Midbrain (tissue), 1 donor: ENCODE data around the gene LASP1NB.
A peak's percentile ranks its signal among the peaks of the same experiment; 100 is the strongest.
"Not testable (repeated sequence)": the region's sequence is repeated elsewhere in the genome, so short reads cannot be mapped to it uniquely, and the experiment has no call there.

Source experiments
- DNase-seq: peaks from one replicate; lab custom pipeline; 2025; lab: John Stamatoyannopoulos, UW

LASP1NB gene

GRCh38 chr17:38918129-38918913 is 7.1 kb upstream of the LASP1NB start:
- DNase-seq, result no peak

- no peak for DNase-seq
These were observed 6.5 kb upstream of the LASP1NB start for GRCh38 chr17:38918916-38919315.

- no peak for DNase-seq
These were observed 5.9 kb upstream of the LASP1NB start for GRCh38 chr17:38919316-38920078.

GRCh38 chr17:38920374-38921291 is 4.8 kb upstream of the LASP1NB start:
- DNase-seq, result no peak

GRCh38 chr17:38921756-38922411 is 3.5 kb upstream of the LASP1NB start:
- no peak for DNase-seq

GRCh38 chr17:38922538-38923297 is 2.7 kb upstream of the LASP1NB start:
- DNase-seq, result peak; percentile 25

GRCh38 chr17:38926293-38927070 is 1.1 kb downstream of the LASP1NB start:
- DNase-seq, result no peak

GRCh38 chr17:38930782-38931181 is 5.4 kb downstream of the LASP1NB start:
- not testable (repeated sequence) for DNase-seq

- DNase-seq, result not testable (repeated sequence)
These were observed 8.5 kb downstream of the LASP1NB start for GRCh38 chr17:38933962-38934361.

- DNase-seq, result no peak
These were observed 14.6 kb downstream of the LASP1NB start for GRCh38 chr17:38939987-38940386.

- no peak for DNase-seq
These were observed 15.0 kb downstream of the LASP1NB start for GRCh38 chr17:38940404-38940803.

GRCh38 chr17:38942696-38943334 is 17.4 kb downstream of the LASP1NB start:
- DNase-seq, result no peak

- no peak for DNase-seq
These were observed 18.2 kb downstream of the LASP1NB start for GRCh38 chr17:38943607-38944006.

- DNase-seq, result no peak
These were observed 21.8 kb downstream of the LASP1NB start for GRCh38 chr17:38947189-38947588.

GRCh38 chr17:38953800-38954199 is 28.4 kb downstream of the LASP1NB start:
- DNase-seq, result not testable (repeated sequence)

GRCh38 chr17:38958326-38958725 is 32.9 kb downstream of the LASP1NB start:
- DNase-seq, result no peak

GRCh38 chr17:38958756-38959155 is 33.3 kb downstream of the LASP1NB start:
- DNase-seq, result no peak

GRCh38 chr17:38959508-38959907 is 34.1 kb downstream of the LASP1NB start:
- no peak for DNase-seq

GRCh38 chr17:38960402-38960801 is 35.0 kb downstream of the LASP1NB start:
- DNase-seq, result no peak

- DNase-seq, result no peak
These were observed 36.0 kb downstream of the LASP1NB start for GRCh38 chr17:38961413-38961812.
